Astrocyte of the cerebellum (primary cell): ENCODE measurements around the gene CYBC1.
"Not testable (repeated sequence)": the region's sequence is repeated elsewhere in the genome, so short reads cannot be mapped to it uniquely, and the experiment has no call there.

ENCODE experiments used
- DNase-seq: peaks from one replicate; pipeline ENCODE4 v3.0.0-alpha.2; 2011; ENCODE audit warnings: low read depth
- H3K4me3 ChIP-seq: 2 replicates; pipeline ENCODE4 v1.5.1; 2011; ENCODE audit warnings: mild to moderate bottlenecking, low read depth, low read length, moderate library complexity
- in situ Hi-C: cut with HindIII; loops from 2 replicates; pipeline ENCODE4 v1.10.0; 2017; ENCODE audit warnings: low sequenced_read_pairs
- TF ChIP-seq, protein P1 (sequence below): IDR thresholded peaks from 2 replicates; pipeline ENCODE4 v1.5.1; 2012; ENCODE audit warnings: low read length, low read depth, moderate library complexity, mild to moderate bottlenecking; ENCODE audit errors: missing control alignments

Gene CYBC1

DNA sequence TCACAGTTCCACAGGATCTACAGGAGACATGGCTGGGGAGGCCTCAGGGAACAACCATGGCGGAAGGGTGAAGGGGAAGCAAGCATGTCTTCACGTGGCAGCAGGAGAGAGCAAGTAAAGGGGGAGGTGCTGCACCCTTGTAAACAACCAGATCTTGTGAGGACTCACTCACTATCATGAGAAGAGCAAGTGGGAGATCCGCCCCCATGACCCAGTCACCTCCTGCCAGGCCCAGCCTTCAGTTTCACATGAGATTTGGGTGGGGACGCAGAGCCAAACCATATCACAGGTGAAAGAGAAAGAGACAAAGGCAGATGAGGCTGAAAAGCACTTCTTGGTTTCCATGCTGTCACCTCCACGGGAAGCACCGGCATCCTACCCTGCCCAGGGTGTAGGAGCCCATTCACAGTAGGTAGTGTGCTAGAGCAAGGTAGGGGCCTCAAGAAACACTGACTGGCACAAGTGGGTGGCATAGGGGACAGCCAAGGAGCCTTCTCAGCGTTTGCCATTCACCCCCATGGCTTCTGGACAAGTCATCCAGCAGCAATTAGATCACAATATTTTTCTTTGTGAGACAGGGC, 14.6 kb upstream of the CYBC1 start:
- in situ Hi-C loops: no loop called here
- no peak for DNase-seq

DNA sequence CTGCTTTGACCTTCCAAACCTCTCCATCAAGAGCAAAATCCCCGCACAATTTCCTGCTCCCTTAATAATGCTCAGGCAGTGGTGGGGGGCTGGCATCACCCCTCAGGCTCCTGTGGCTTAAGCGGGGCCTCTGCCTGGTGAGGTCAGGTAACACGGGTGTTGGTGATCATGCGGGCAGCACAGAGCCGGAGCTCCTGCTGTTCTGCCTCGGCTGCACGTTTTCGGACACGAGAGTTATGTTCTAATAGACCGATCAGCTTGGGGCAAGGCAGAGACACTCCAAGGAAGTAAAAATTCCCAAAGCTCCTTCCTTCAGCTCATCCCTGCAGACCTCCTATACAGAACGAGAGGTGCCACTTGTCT, 14.0 kb upstream of the CYBC1 start:
- in situ Hi-C loops: no loop called here
- H3K4me3 ChIP-seq: no peak overlapping the region
- DNase-seq: no peak
- TF ChIP-seq, protein P1, sequence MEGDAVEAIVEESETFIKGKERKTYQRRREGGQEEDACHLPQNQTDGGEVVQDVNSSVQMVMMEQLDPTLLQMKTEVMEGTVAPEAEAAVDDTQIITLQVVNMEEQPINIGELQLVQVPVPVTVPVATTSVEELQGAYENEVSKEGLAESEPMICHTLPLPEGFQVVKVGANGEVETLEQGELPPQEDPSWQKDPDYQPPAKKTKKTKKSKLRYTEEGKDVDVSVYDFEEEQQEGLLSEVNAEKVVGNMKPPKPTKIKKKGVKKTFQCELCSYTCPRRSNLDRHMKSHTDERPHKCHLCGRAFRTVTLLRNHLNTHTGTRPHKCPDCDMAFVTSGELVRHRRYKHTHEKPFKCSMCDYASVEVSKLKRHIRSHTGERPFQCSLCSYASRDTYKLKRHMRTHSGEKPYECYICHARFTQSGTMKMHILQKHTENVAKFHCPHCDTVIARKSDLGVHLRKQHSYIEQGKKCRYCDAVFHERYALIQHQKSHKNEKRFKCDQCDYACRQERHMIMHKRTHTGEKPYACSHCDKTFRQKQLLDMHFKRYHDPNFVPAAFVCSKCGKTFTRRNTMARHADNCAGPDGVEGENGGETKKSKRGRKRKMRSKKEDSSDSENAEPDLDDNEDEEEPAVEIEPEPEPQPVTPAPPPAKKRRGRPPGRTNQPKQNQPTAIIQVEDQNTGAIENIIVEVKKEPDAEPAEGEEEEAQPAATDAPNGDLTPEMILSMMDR: no peak

More for the DNA sequence above, 14.6 kb upstream of the CYBC1 start:
- TF ChIP-seq, protein P1: no peak
- no peak overlapping the region for H3K4me3 ChIP-seq

DNA sequence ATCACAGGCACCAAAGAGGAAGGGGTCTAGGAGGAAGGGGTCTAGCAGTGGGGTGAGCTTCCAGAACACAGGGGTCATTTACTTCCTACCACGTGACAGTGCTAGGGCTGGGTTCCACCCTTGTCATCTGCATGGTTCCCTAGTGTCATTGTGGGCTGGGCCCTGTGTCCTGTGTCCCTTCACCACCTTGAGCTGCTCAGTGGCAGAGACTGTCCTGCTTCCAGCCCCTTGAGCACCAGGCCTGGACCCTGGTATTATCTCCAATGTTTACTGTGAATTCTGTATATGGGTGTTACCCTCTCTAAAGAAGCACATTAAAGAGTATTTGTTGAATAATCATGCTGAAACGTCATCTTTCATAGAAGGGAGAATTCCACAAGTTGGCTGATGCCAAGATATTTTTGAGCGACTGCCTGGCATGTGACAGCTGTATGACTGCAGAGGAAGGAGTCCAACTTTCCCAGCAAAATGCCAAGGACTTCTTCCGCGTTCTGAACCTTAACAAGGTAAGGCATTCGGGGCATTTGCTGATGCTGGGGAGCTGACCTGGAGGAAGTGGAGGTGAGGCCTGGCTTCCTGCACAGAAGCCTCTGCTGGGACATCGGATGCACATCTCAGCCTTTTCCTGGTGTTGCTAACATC, 13.5 kb upstream of the CYBC1 start:
- TF ChIP-seq, protein P1: no peak
- in situ Hi-C loops: no loop called here
- no peak for DNase-seq
- no peak overlapping the region for H3K4me3 ChIP-seq

DNA sequence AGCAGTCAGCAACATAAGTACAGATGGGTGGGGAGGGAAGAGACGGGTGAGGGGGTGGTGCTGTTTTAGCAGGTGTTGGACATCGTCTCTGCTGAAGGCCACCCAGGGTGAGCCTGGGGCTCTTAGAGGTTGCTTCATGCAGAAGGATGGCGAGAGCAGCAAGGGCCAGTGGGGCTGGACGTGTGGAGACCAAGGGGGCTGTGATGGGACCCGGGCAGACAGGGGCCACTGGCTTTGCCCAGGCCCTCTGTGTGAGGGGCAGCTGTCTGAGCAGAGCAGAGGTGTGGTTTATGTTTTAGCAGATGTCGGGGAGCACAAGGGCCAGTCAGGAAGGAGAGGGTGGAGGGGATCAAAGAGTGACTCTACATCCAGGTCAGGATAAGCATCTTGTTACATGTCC, 12.8 kb upstream of the CYBC1 start:
- TF ChIP-seq, protein P1: no peak
- in situ Hi-C loops: no loop called here
- H3K4me3 ChIP-seq: no peak overlapping the region
- DNase-seq: no peak

DNA sequence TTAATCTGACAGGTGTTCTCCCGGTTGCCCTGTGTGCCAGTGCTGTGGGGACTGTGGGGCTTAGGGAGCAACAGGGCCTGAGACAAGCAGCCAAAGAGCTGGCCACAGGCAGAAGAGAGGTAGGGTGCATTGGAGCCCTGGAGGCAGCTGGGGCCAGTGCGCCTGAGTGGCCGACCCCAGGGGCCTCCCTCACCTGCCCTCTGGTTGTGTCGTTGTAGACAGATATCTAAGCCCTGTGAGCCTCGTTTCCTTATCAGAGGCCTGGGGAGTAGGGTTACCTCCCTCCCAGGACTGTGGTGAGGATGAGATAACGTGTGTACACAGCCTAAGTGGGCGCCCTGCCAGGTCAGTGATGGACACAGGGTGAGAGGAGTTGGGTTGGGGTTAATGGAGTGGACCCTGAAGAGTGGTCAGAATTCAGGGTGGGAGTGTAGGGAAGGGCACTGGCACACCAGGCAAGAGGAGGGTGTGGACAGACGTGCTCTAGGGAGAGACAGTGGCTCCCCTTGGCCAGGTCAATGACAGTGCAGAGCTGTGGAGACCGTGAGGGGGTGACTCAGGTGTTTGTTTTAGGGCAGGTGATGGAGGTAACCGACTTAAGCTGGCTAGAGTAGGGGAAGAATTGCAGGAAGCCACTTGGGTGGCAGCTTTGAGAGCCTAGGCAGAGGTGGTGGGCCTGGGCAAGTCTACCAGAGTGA, 11.4 kb upstream of the CYBC1 start:
- no peak for DNase-seq
- in situ Hi-C loops: no loop called here
- TF ChIP-seq, protein P1: no peak
- no peak overlapping the region for H3K4me3 ChIP-seq

DNA sequence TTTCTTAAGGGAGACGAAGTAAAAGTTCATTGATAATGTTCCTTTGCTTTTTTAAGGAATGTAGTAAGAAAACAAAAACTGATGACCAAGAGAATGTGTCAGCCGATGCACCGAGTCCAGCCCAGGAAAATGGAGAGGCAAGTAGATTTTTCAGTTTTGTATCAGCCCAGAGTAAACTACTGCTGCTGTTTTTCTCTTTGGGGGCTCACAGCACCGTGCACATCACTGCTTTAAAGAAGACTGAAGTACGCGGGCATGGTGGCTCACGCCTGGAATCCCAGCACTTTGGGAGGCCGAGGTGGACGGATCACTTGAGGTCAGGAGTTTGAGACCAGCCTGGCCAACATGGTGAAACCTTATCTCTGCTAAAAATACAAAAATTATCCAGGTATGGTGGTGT, 9.4 kb upstream of the CYBC1 start:
- H3K4me3 ChIP-seq, DNase-seq: not testable (repeated sequence)

DNA sequence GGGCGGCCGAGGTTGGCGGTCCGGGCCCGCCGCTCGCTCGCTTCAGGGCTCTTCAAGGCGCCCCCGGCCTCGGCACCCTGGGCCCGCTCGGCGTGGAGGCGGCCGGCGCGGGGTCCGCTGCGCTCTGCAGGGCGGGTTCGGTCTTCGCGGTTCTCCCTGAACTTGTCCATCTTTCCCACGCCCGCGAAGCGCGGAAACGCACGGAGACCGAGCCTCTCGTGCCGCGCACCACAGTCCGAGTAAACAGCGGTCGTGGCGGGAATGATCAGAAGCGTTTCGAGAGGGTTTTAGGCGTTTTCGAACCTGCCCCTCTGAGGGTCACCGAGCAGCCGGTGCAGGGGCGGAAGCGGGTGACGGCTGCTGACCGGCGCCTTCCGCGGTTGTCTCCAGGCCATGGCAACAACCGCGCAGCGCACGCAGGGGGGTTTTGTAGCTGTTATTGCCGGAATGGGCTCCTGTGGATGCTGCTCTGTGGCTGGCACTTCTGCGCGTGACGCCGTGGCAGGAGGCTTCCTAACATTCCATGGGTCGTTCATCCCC, 8.4 kb upstream of the CYBC1 start:
- in situ Hi-C loops: no loop called here
- DNase-seq: no peak

More for the DNA sequence above, 9.4 kb upstream of the CYBC1 start:
- in situ Hi-C loops: not testable (repeated sequence)

More for the DNA sequence above, 8.4 kb upstream of the CYBC1 start:
- peak overlapping the region; percentile 75 for H3K4me3 ChIP-seq
- TF ChIP-seq, protein P1: no peak
